Endometrium (tissue), 2 donors: ENCODE results near the gene CACNB1.

Experiments used
- FAIRE-seq: peaks from 2 replicates; lab custom pipeline; 2012; peaks lifted over from hg19 to GRCh38; lab: Jason Lieb, UNC
- donor health status: control.
- donor health status: control.

Gene CACNB1

GRCh38 chr17:39200957-39201510 is 3.6 kb upstream of the CACNB1 start:
- FAIRE-seq: no peak

GRCh38 chr17:39200070-39200879 is 2.8 kb upstream of the CACNB1 start, which contains the start of gene RPL19:
RPL19 (plus strand) TSS chr17:39200283; CDS start chr17:39200345, 62 bp downstream.
- no peak for FAIRE-seq

- peak; percentile 93 for FAIRE-seq
Observed at GRCh38 chr17:39199820-39200069, 2.3 kb upstream of the CACNB1 start.

GRCh38 chr17:39198186-39198566 is 707 bp upstream of the CACNB1 start:
- FAIRE-seq: no peak

GRCh38 chr17:39196808-39197291 is 619 bp downstream of the CACNB1 start:
- no peak for FAIRE-seq

- no peak for FAIRE-seq
Observed at GRCh38 chr17:39196241-39196807, 1.1 kb downstream of the CACNB1 start.

GRCh38 chr17:39195568-39196160 is 1.8 kb downstream of the CACNB1 start:
- no peak for FAIRE-seq

GRCh38 chr17:39194985-39195524 is 2.4 kb downstream of the CACNB1 start:
- FAIRE-seq: no peak

- FAIRE-seq: no peak
Observed at GRCh38 chr17:39194089-39194984, 3.1 kb downstream of the CACNB1 start.

GRCh38 chr17:39193346-39193745 is 4.1 kb downstream of the CACNB1 start:
- no peak for FAIRE-seq

- no peak for FAIRE-seq
Observed at GRCh38 chr17:39192901-39193300, 4.6 kb downstream of the CACNB1 start.

- no peak for FAIRE-seq
Observed at GRCh38 chr17:39191750-39192510, 5.5 kb downstream of the CACNB1 start.

GRCh38 chr17:39187152-39187830 is 10.2 kb downstream of the CACNB1 start:
- no peak for FAIRE-seq

GRCh38 chr17:39186481-39187002 is 10.9 kb downstream of the CACNB1 start:
- no peak for FAIRE-seq

GRCh38 chr17:39183720-39184119 is 13.7 kb downstream of the CACNB1 start:
- FAIRE-seq: no peak

- no peak for FAIRE-seq
Observed at GRCh38 chr17:39183045-39183444, 14.4 kb downstream of the CACNB1 start.

- FAIRE-seq: no peak
Observed at GRCh38 chr17:39181303-39181702, 16.2 kb downstream of the CACNB1 start.

GRCh38 chr17:39178536-39178935 is 18.9 kb downstream of the CACNB1 start:
- no peak for FAIRE-seq

- FAIRE-seq: no peak
Observed at GRCh38 chr17:39177256-39177655, 20.2 kb downstream of the CACNB1 start.

GRCh38 chr17:39175695-39176093 is 21.8 kb downstream of the CACNB1 start:
- no peak for FAIRE-seq
